Measurements from ENCODE around the gene VKORC1L1.
A peak's percentile ranks its signal among the peaks of the same experiment; 100 is the strongest.
"Not testable (repeated sequence)": the region's sequence is repeated elsewhere in the genome, so short reads cannot be mapped to it uniquely, and the experiment has no call there.

Gene VKORC1L1

GRCh38 chr7:65885533-65885932, 12.7 kb downstream of the VKORC1L1 start:
- not testable (repeated sequence) for DNase-seq (ENCODE audit: low spot score)

GRCh38 chr7:65888434-65889156, 15.7 kb downstream of the VKORC1L1 start:
- DNase-seq (ENCODE audit: low spot score): not testable (repeated sequence)

DNA sequence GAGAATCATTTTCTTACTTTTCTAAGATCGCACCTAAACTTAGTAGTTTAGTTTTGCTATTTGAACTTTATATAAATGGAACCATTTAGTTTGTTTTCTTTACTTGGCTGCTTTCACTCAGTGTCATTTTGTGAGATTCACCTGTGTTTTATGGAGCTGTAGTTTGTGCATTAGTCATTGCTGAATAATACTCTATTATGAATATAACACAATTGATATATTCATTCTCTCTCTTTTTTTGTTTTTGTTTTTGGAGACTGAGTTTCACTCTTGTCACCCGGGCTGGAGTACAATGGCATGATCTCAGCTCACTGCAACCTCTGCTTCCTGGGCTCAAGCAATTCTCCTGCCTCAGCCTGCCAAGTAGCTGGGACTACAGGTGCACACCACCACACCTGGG, 16.8 kb downstream of the VKORC1L1 start:
- not testable (repeated sequence) for DNase-seq (ENCODE audit: low spot score)

GRCh38 chr7:65892161-65892560, 19.3 kb downstream of the VKORC1L1 start:
- DNase-seq (ENCODE audit: low spot score): no peak

- no peak for DNase-seq (ENCODE audit: low spot score)
Measured at GRCh38 chr7:65892835-65893234, 20.0 kb downstream of the VKORC1L1 start.

DNA sequence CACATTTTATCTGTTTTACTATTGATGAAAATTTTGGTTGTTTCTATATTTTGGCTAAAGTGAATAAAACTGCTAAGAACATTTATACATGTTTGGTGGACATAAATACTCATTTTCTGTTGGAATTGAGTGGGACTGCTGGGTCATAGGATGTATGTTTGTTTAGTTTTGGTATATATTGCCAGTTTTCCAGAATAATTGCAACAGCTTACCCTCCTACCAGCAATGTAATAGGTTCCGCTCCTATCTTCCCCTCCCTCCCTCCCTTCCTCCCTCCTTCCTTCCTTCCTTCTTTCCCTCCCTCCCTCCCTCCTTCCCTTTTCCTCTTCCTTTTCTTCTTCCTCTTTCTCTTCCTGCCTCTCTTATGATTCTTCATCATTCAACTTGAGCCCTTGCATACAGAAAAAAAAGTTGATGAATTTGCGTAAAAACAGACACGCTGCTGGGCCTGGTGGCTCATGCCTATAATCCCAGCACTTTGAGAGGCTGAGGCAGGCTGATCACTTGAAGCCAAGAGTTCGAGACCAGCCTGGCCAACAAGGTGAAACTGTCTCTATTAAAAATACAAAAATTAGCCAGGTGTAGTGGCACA, 23.5 kb downstream of the VKORC1L1 start:
- DNase-seq (ENCODE audit: low spot score): no peak

DNA sequence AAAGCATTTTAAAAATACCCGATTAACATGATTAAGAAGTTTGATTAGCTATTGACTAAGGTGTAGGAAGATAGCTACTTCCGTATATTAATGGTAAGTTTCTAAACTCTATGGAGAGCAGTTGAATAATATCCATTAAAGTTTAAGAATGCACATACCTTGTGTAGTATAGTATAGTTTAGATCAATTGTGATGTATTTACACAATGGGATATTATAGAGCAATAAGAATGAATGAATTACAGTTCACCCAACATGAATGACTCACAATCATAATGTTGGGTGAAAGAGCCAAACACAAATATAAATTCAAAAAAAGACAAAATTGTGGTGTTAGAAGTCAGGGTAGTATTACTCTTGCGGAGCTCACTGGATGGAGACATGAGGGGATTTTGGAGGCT, 24.4 kb downstream of the VKORC1L1 start:
- not testable (repeated sequence) for DNase-seq (ENCODE audit: low spot score)

DNA sequence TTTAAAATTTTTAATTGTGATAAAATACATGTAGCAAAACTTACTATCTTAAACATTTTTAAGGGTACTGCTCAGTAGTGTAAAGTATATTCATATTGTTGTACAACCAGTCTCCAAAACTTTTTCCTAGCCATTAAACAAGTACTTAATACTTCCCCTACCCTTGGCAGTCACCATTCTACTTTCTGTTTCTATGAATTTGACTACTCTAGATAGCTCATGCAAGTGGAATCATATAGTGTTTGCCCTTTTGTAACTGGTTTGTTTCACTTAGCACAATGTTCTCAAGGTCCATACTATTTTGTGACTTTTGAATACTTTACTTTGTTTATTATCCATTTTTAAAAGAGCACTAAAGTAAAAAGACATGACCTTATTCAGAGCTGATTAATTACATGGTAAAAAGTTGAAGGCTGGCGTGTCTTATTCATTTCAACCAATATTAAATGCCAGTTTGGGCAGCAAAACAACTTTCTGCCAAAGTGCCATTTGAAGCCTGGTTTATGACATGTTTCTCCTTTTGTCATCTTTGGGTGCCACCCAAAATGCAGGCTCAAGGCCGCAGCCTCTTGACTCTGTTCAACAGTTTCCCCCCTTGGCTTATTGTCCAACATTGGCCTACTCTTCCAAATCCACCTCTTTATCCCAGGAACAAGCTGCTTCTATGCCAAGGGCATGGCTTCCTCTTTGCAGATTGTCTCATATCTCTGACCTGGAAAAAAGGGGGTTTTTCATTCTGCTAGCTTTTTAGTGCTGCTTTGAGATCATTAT, 26.0 kb downstream of the VKORC1L1 start:
- not testable (repeated sequence) for DNase-seq (ENCODE audit: low spot score)

DNA sequence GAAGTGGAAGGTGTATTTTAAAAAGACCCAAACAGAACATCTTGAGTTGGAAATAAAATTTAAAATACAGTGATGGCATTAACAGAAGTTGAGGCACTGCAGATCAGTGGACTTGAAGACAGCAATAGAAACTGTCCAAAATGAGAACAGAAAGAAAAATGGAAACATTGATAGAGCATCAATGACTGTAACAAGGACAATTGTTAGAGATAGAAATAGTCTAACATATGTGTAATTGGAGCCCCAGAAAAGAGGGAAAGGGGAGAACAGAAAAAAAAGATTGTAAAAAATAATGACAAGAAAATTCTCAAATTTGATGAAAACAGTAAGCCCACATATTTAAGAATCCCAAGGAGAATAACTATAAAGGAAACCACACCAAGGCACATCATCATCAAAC, 29.4 kb downstream of the VKORC1L1 start:
- no peak for DNase-seq (ENCODE audit: low spot score)

GRCh38 chr7:65907501-65908198, 34.8 kb downstream of the VKORC1L1 start:
- no peak for DNase-seq (ENCODE audit: low spot score)

- no peak for DNase-seq (ENCODE audit: low spot score)
Measured at GRCh38 chr7:65910237-65910636, 37.4 kb downstream of the VKORC1L1 start.

- no peak for DNase-seq (ENCODE audit: low spot score)
Measured at GRCh38 chr7:65912237-65912636, 39.4 kb downstream of the VKORC1L1 start.

GRCh38 chr7:65915921-65916657, 43.2 kb downstream of the VKORC1L1 start:
- DNase-seq (ENCODE audit: low spot score): no peak

DNA sequence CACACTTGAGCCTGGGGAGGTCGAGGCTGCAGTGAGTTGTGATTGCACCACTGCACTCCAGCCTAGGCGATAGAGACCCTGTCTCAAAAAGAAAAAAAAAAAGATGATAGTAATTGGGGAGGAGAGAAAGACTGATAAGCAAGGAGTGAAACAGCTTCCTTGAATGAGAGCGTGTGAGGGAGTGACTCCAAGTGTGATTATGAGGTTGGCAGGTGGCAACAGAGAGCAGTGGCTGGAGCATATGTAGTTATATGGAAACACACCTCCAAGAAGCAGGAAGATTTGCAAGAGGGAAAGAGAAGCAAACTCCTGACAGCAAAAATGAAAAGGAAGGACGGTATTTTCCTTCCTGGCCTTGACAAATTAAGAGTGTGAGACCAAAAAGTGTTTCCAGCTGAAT, 50.4 kb downstream of the VKORC1L1 start:
- DNase-seq (ENCODE audit: low spot score): no peak

DNA sequence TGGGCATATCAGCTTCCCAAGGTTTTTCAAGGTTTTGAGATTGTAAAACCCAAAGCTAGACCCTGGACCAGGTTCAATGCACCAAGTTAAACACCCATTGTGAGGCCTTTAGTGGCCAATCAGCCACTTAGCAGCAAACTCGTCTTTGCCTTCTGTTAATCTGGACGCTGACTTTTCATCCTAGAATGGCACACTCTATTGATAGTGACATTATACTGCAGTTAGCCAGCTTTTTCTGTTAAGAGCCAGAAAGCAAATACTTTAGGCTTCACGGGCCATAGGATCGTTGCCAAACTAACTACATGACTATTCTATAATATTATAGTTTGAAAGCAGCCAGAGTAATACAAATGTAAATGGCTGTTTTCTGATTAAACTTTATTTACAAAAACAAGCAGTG, 51.3 kb downstream of the VKORC1L1 start:
- DNase-seq (ENCODE audit: low spot score): no peak

- no peak for DNase-seq (ENCODE audit: low spot score)
Measured at GRCh38 chr7:65925040-65925439, 52.2 kb downstream of the VKORC1L1 start.

DNA sequence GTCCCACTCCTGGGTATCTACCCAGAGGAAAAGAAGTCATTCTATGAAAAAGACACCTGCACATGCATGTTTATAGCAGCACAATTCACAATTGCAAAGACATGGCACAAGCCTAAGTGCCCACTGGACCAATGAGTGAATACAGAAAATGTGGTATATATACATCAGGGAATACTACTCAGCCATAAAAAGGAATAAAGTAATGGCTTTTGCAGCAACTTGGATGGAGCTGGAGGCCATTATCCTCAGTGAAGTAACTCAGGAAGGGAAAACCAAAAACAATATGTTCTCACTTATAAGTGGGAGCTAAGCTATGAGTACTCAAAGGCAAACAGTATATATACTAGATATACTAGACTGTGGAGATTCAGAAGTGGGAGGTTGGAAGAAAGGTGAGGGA, 53.7 kb downstream of the VKORC1L1 start:
- no peak for DNase-seq (ENCODE audit: low spot score)

DNA sequence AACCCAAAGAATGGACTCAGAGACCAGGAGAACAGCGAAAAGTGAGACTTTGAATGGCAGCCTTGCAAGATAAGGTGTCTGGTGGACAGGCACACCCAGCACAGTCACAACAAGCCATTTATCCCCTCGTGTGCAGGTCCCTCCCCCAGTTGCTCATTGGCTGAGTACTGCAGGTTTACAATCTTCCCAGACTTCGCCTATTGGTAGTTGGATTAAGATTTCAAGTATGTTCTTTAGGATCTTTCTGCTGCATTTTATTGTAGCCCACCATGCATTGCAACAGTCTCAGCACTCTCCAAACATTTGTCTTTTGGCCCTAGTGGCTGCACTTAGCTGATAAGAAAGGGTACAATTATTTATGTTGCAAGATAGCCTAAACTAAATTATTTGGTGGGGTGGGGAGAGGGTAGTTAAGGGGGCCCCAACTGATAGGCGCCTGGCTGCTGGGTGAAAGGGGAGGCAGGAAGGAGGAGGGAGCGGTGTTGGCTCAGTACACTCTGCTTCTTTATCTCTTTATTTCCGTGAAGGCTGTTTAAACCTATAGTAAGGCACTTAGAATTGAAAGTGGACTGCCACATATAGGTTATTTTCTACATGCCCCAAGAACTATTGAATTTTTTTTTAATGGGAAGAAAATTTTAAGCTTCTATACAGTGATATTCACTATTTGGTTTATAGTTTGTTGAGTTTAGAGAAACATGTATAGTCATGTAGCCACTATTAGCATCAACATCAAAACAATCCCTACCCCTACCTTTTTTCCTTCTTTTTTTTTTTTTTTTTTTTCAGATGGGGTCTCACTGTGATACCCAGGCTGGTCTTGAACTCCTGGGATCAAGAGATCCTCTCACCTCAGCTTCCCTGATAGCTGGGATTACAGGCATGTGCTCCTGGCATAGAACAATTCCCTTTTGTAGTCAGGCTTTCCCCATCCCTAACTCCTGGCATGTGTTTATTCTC, 54.9 kb downstream of the VKORC1L1 start:
- DNase-seq (ENCODE audit: low spot score): peak; percentile 86

DNA sequence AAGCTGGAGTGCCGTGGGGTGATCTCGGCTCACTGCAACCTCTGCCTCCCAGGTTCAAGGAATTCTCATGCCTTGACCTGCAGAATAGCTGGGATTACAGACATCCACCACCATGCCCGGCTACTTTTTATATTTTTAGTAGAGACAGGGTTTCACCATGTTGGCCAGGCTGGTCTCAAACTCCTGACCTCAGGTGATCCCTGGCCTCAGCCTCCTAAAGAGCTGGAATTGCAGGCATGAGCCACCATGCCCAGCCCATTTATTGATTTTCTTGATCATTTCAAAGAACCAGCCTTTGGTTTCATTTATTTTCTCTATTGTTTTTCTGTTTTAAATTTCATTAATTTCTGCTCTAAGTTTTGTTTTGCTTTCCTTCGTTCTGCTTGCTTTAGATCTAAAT, 58.8 kb downstream of the VKORC1L1 start:
- DNase-seq (ENCODE audit: low spot score): no peak

GRCh38 chr7:65937296-65937695, 64.4 kb downstream of the VKORC1L1 start:
- DNase-seq (ENCODE audit: low spot score): no peak

All from HuH-7 (cell line).